H1 (cell line): Measurements from ENCODE around the gene WFIKKN1. TPM values are rescaled to one million over a fixed set of nuclear protein-coding genes. Genes with fewer than 3 reads are reported as not detected.
A peak's percentile ranks its signal among the peaks of the same experiment; 100 is the strongest.

Experiments used
- ATF2 ChIP-seq: IDR thresholded peaks from 2 replicates; pipeline ENCODE4 v1.6.1; 2012; ENCODE audit warnings: low read length, inconsistent platforms
- CBX8 ChIP-seq: fragments of 300-800, 300-1000 bp; sonication (generic); IDR thresholded peaks from 2 replicates; pipeline ENCODE4 v1.7.1; 2016; ENCODE audit warnings: low read depth, low read length, borderline replicate concordance
- CHD7 ChIP-seq: fragments of 300-600 bp; sonication (generic); IDR thresholded peaks from 2 replicates; pipeline ENCODE4 v1.7.1; 2012; ENCODE audit warnings: low read length, moderate library complexity, mild to moderate bottlenecking, inconsistent platforms; ENCODE audit not compliant: insufficient replicate concordance
- GABPA ChIP-seq: IDR thresholded peaks from 2 replicates; pipeline ENCODE4 v1.6.1; 2011; ENCODE audit warnings: mild to moderate bottlenecking, low read length, moderate library complexity, borderline replicate concordance; ENCODE audit not compliant: insufficient read depth
- JUN ChIP-seq: IDR thresholded peaks from 2 replicates; pipeline ENCODE4 v1.6.1; 2011; ENCODE audit warnings: low read depth, mild to moderate bottlenecking, improper control_type of control experiment, low read length
- PHF8 ChIP-seq: fragments of 200-600 bp; sonication (generic); conservative IDR thresholded peaks from 2 replicates; pipeline ENCODE4 v1.7.1; 2012; ENCODE audit warnings: low read depth, mild to moderate bottlenecking, inconsistent platforms, low read length, moderate library complexity
- TCF12 ChIP-seq: IDR thresholded peaks from 2 replicates; pipeline ENCODE4 v1.6.1; 2011; ENCODE audit warnings: low read depth, mild to moderate bottlenecking, low read length
- polyA plus RNA-seq, 7 experiments: library from polyadenylated mRNA; depleted of rRNA in 3 of 7; stranded (reverse) in 5 of 7; unstranded in 2 of 7; fragments of >200 nt in 5 of 7; fragments of 200-250 nt in 2 of 7; gene quantifications; 1 replicate in 5 of 7; 2 replicates in 1 of 7; 4 replicates in 1 of 7; pipeline versions ENCODE4 v1.2.1 to v1.2.3, GENCODE V29; 2011 to 2013; ENCODE audit warnings: missing spikeins in 2 of 7, mixed read lengths in 2 of 7
- total RNA-seq: library from RNA; stranded (reverse); fragmentation: NEBNext Ultra II Directional; extraction: Animal tissue kit (Norgen Biotek cat#: 25700); gene quantifications from 2 replicates; pipeline ENCODE4 v1.2.1, GENCODE V29; 2021

The WFIKKN1 gene
- total and polyA plus RNA-seq, 2 of the 8 experiments (the other 6 are each of a cell fraction or from before 2014, with no cell fraction given): 11.4 to 15.8 TPM

GRCh38 chr16:636206-637080 is 5.7 kb downstream of the WFIKKN1 start, which contains the start of gene METTL26 (continued):
- TF ChIP-seq CHD7 (no peak), CBX8 (no peak), GABPA (peak; percentile 61; the same call in 1 of the 2 replicates), PHF8 (peak; percentile 65), ATF2 (no peak; the same call in 1 of the 2 replicates), TCF12 (no peak), JUN (no peak)
